HepG2 (cell line): Measurements from ENCODE around the gene EVI2B.

Source experiments
- GTF3A ChIP-seq: sonication (generic); formaldehyde crosslinking; conservative IDR thresholded peaks from 2 replicates; pipeline ENCODE4 v1.4.0; 2020; ENCODE audit warnings: mild to moderate bottlenecking, missing genetic modification reagents
- HNF1A ChIP-seq, 2 experiments: sonication (generic) in 1 of 2; formaldehyde crosslinking in 1 of 2; IDR thresholded peaks; 2 replicates each; pipeline versions ENCODE4 v1.4.0 to v1.6.1; 2016 to 2020; ENCODE audit warnings: borderline replicate concordance in 1 of 2, low read depth in 1 of 2, mild to moderate bottlenecking in 1 of 2, missing genetic modification reagents in 1 of 2
- KDM1A ChIP-seq: IDR thresholded peaks from 2 replicates; pipeline ENCODE4 v1.6.1; 2016; ENCODE audit warnings: missing compliant biosample characterization
- KDM5B ChIP-seq: sonication (generic); formaldehyde crosslinking; IDR thresholded peaks from 2 replicates; pipeline ENCODE4 v1.4.0; 2020; ENCODE audit warnings: missing genetic modification reagents, mild to moderate bottlenecking, borderline replicate concordance
- NFE2 ChIP-seq: sonication (generic); formaldehyde crosslinking; IDR thresholded peaks from 2 replicates; pipeline ENCODE4 v1.4.0; 2020; ENCODE audit warnings: missing genetic modification reagents
- NR3C1 ChIP-seq: sonication (generic); formaldehyde crosslinking; IDR thresholded peaks from 2 replicates; pipeline ENCODE4 v1.4.0; 2020; ENCODE audit warnings: missing genetic modification reagents
- PRMT3 ChIP-seq: sonication (generic); formaldehyde crosslinking; IDR thresholded peaks from 2 replicates; pipeline ENCODE4 v1.8.1; 2022; ENCODE audit warnings: low read depth, mild to moderate bottlenecking, moderate library complexity, missing genetic modification reagents, borderline replicate concordance
- REST ChIP-seq, 2 experiments: IDR thresholded peaks; 2 replicates each; pipeline ENCODE4 v1.6.1; 2011 to 2012; ENCODE audit warnings: low read length in 2 of 2, borderline replicate concordance in 1 of 2, low read depth in 1 of 2, mild to moderate bottlenecking in 1 of 2, moderate library complexity in 1 of 2
- ZNF205 ChIP-seq: IDR thresholded peaks from 2 replicates; pipeline ENCODE4 v1.6.1; 2018; ENCODE audit warnings: missing biosample characterization, missing genetic modification reagents
- ZNF3 ChIP-seq: IDR thresholded peaks from 2 replicates; pipeline ENCODE4 v1.7.0; 2017; ENCODE audit warnings: inconsistent platforms

DNA sequence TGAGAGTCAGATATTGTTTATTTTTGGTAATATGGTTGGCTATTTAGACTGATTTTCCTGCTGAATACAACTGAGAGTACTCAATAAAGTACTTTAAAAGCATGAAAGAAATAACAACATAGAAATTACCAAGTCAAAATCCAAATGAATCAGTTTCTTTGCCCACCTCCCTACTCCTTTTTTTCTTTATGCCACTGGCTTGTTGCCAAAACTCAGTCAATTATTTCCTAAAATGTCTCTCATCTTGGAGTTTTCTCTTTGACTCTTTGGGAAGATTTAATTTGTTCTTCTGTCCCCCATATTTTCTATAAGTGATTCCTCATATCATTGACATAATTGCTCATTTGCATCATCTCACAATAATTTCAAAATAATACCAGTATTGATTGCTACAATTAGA is 14.2 kb downstream of the EVI2B start:
- TF ChIP-seq ZNF3 = no peak
- TF ChIP-seq ZNF205 (CRISPR knock-in tag) = no peak
- TF ChIP-seq REST (IDR thresholded peaks at IDR 0.05; ENCODE audit: borderline replicate concordance in 1 of 2, low read depth in 1 of 2, low read length in 2 of 2) = no peak
- no peak for TF ChIP-seq HNF1A (IDR thresholded peaks at IDR 0.05; ENCODE audit: low read depth)
- TF ChIP-seq HNF1A (CRISPR knock-in tag; IDR thresholded peaks at IDR 0.05; ENCODE audit: borderline replicate concordance) = no peak
- TF ChIP-seq KDM1A (CRISPR knock-in tag) = no peak
- TF ChIP-seq PRMT3 (CRISPR knock-in tag) = no peak
- no peak for TF ChIP-seq KDM5B
- no peak for TF ChIP-seq GTF3A (CRISPR knock-in tag)
- no peak for TF ChIP-seq NR3C1
- TF ChIP-seq NFE2 (CRISPR knock-in tag) = no peak
